Measurements from ENCODE around the gene ARHGEF3. TPM values are rescaled to one million over a fixed set of nuclear protein-coding genes. Genes with fewer than 3 reads are reported as not detected.

ARHGEF3 gene
- total and polyA plus RNA-seq, 10 donors, result 8.0 to 35.1 (median 31.7) TPM

- intact Hi-C loops (cut with DNase I; ENCODE audit: low total_unique reads), result no loop called here
- Histone ChIP-seq H3K27ac (no peak overlapping the region), H3K9me3 (no peaks in the 10 kb centered on the region), H3K36me3 (no peaks in the 10 kb centered on the region), H3K27me3 (replicated peaks in 1 of 7) (no peaks in the 10 kb centered on the region), H3K4me1 (peaks cover 0 to 18% (median 5%) of the 10 kb centered on the region in 6 donors), H3K4me3 (no peak overlapping the region)
- no peak for TF ChIP-seq POLR2A (IDR thresholded peaks at IDR 0.05)
- DNase-seq, result no peak
- 79 to 93% (median 89%) methylated on average over 1 of the region's 1 CpG for WGBS, 5 donors
These were observed 13.8 kb upstream of the ARHGEF3 start for GRCh38 chr3:56815589-56815988.

GRCh38 chr3:56813653-56813960 lies 11.9 kb upstream of the ARHGEF3 start:
- H3K27me3 ChIP-seq (replicated peaks in 1 of 7), result no peaks in the 10 kb centered on the region
- H3K36me3 ChIP-seq, result no peaks in the 10 kb centered on the region
- H3K9me3 ChIP-seq, result no peaks in the 10 kb centered on the region
- no peak overlapping the region for H3K27ac ChIP-seq
- no peak for TF ChIP-seq CTCF (IDR thresholded peaks at IDR 0.05 in 8 of 11, conservative IDR thresholded peaks at IDR 0.05 in 3 of 11)
- TF ChIP-seq POLR2A (IDR thresholded peaks at IDR 0.05), result no peak
- no peak for TF ChIP-seq POLR2AphosphoS5 (IDR thresholded peaks at IDR 0.05)
- WGBS, 5 donors, result 0 to 12% (median 3%) methylated on average over 1 of the region's 1 CpG
- no peak for DNase-seq
- H3K4me1 ChIP-seq, result peaks cover 0 to 18% (median 5%) of the 10 kb centered on the region in 6 donors
- intact Hi-C loops (cut with DNase I; ENCODE audit: low total_unique reads), result no loop called here
- H3K4me3 ChIP-seq, result no peak overlapping the region

DNA sequence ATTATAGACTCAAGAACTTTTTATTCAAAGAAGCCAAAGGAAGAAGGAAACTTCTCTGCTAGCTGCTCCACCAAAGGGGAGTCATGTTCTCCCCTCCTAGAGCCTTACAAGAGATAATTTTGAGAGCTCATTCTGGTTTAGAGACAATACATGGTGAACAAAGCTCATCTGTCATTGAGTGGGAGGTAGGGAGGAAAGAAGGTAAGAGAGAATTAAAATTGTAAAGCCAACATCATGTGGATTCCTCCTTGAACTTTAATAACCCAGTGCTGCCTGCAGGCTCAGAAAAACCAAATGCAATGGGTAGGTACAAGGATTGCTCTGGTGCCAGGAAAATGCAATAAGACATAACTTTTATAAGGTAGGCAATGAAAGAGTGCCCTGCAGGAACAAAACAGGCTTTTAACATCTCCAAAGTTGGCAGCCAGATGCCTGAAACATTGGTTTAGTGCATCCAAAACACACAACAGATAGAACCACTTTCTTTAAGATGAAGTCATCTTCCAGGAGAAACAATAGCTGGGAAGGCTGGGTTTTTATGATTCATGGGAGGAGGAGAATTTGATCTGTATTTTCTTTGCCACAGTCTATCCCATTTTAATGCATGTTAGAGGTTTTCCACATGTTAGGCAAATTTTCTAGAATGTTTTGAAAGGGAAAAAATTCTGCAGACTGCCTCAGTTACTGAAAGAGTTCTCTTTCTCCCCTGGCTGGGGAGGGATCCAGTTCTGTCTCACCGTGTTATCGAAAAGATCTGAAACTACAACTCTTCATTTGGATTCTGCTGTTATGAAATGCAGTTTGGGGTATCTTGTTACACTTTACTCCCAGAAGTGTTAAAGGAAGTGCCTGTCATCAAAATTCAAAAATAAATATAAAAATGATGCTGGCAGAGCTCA lies 11.3 kb upstream of the ARHGEF3 start:
- 30 to 52% (median 40%) methylated on average over 2 of the region's 2 CpGs for WGBS, 5 donors
- H3K27ac ChIP-seq, result peak overlapping the region in 1 of 8 donors; percentile 12

GRCh38 chr3:56811546-56812202 lies 9.9 kb upstream of the ARHGEF3 start:
- DNase-seq, result no peak
- Histone ChIP-seq H3K27me3 (replicated peaks in 1 of 7) (no peaks in the 10 kb centered on the region), H3K27ac (no peak overlapping the region), H3K9me3 (no peaks in the 10 kb centered on the region), H3K36me3 (no peaks in the 10 kb centered on the region), H3K4me1 (peaks cover 0 to 18% (median 5%) of the 10 kb centered on the region in 6 donors), H3K4me3 (no peak overlapping the region)
- intact Hi-C loops (cut with DNase I; ENCODE audit: low total_unique reads), result no loop called here
- 93 to 97% (median 96%) methylated on average over 5 of the region's 5 CpGs for WGBS, 5 donors
- TF ChIP-seq POLR2A (IDR thresholded peaks at IDR 0.05) (no peak), POLR2AphosphoS5 (IDR thresholded peaks at IDR 0.05) (no peak), CTCF (IDR thresholded peaks at IDR 0.05 in 8 of 11, conservative IDR thresholded peaks at IDR 0.05 in 3 of 11) (no peak)

More for the DNA sequence above, 11.3 kb upstream of the ARHGEF3 start:
- intact Hi-C loops (cut with DNase I; ENCODE audit: low total_unique reads), result no loop called here
- Histone ChIP-seq H3K9me3 (no peaks in the 10 kb centered on the region), H3K4me3 (no peak overlapping the region), H3K36me3 (no peaks in the 10 kb centered on the region), H3K27me3 (replicated peaks in 1 of 7) (no peaks in the 10 kb centered on the region), H3K4me1 (peaks cover 0 to 18% (median 5%) of the 10 kb centered on the region in 6 donors)
- no peak for DNase-seq
- TF ChIP-seq CTCF (IDR thresholded peaks at IDR 0.05 in 8 of 11, conservative IDR thresholded peaks at IDR 0.05 in 3 of 11), result no peak
- no peak for TF ChIP-seq POLR2A (IDR thresholded peaks at IDR 0.05)
- no peak for TF ChIP-seq POLR2AphosphoS5 (IDR thresholded peaks at IDR 0.05)
